VCaP (cell line): ENCODE results near the gene GFRA1.

Experiments
- H3K27ac ChIP-seq: fragments of 450-650 bp; 2 replicates; pipeline ENCODE4 v1.5.1; 2017
- CTCF ChIP-seq: fragments of 450-650 bp; conservative IDR thresholded peaks from 2 replicates; pipeline ENCODE4 v1.5.1; 2017; ENCODE audit warnings: mild to moderate bottlenecking, moderate library complexity

GFRA1 gene

GRCh38 chr10:116049974-116050304 lies 223.1 kb downstream of the GFRA1 start:
- TF ChIP-seq CTCF, result no peak
- no peak overlapping the region for H3K27ac ChIP-seq

GRCh38 chr10:116049158-116049973 lies 223.6 kb downstream of the GFRA1 start:
- no peak for TF ChIP-seq CTCF

DNA sequence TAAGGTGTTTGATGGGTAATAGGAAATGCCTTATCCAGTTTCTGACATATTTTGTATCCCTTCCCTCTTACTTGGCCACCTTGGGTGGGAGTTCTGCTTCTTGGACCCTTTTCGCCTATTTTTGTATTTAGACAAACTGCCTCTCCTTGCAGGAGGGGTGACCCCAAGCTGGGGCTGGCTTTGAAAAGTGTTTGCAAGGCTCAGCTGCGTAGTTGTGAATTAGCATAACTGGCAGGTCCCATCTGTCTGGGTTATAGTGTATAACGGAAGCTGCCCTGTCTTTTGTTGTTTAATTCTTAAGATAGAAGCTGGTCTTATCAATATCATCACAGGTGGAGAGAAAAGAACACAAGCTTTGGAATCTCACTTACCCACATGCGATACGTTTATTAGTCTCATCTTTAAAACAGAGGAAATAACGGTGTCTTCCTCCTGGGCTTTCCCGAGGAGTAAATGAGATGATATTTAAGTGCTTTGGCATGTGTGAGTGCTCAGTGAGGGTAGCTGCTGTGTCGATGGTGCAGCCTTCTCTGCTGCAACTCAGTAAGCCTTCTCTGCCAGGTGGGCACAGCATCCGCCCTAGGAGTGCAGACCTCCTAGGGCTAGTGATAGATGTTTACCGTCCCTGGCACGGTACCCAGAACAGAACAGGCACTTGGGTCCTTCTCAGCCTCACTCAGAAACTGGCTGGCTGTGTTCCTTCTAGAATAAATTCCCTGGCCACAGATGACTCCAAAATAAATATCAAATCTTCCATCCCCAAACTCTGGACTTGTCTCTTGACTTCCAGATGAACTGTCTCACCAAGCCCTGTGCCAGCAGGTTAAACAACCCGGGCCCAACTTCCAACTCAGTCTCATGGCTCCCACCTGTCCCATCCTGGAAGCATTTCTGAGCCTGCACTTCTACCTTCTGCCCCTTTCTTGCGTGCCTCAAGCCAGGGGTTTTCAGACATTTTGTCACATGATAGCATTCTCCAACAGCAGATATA lies 227.3 kb downstream of the GFRA1 start:
- H3K27ac ChIP-seq, result no peak overlapping the region
- TF ChIP-seq CTCF, result no peak

More at GRCh38 chr10:116049158-116049973, 223.6 kb downstream of the GFRA1 start:
- no peak overlapping the region for H3K27ac ChIP-seq

- H3K27ac ChIP-seq, result no peak overlapping the region
- TF ChIP-seq CTCF, result no peak
Measured at GRCh38 chr10:116044801-116045248, 228.2 kb downstream of the GFRA1 start.

- TF ChIP-seq CTCF, result no peak
- H3K27ac ChIP-seq, result no peak overlapping the region
Measured at GRCh38 chr10:116043861-116044260, 229.1 kb downstream of the GFRA1 start.

DNA sequence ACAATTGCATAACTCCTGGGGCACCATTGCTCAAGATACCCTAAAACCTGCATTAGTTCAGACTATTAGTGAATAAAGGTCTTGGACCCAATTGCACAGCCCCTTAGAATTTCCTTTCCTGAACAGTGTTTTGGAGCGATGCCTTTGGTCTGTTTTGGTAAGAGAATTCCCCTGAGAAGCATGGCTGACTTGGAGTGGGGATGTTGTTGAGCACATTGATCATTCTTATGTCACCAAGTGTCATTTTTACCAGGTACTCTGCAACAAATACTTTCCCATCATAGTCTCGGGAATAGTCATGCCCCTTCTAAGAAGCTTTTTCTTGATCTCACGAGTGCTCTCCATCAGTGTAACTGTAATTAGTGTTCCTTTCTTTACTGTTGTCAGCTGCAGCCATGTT lies 229.7 kb downstream of the GFRA1 start:
- TF ChIP-seq CTCF, result no peak
- H3K27ac ChIP-seq, result no peak overlapping the region

DNA sequence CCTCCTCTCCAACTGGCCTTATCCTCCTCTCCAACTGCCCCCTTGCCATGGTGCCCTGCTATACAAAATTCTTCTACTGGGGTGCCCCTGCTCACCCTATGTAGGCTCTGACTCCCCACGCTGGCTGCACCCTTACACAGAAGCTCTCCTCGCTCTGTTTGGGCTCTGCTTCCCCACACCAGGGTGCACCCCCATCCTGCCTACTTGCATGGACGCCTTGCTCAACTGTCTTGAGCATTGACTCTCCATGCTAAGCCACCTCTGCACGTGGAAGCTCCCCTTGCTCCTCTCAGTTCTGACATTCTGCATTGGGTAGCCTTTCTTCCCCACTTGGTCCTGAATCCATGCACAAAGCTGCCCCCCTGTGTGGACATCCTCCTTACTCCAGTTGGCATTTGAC lies 231.1 kb downstream of the GFRA1 start:
- H3K27ac ChIP-seq, result no peak overlapping the region
- no peak for TF ChIP-seq CTCF
